Loucy (cell line): ENCODE results near the gene SMTNL2.
"Not testable (repeated sequence)": the region's sequence is repeated elsewhere in the genome, so short reads cannot be mapped to it uniquely, and the experiment has no call there.

Experiments
- H2AFZ ChIP-seq: fragments of 200-600 bp; sonication (generic); 2 replicates; pipeline ENCODE4 v1.6.0; 2016; ENCODE audit warnings: antibody characterized with exemption, mild to moderate bottlenecking, low read length, moderate library complexity
- H3F3A ChIP-seq: fragments of 200-600 bp; 2 replicates; pipeline ENCODE4 v1.6.0; 2016; ENCODE audit warnings: antibody characterized with exemption, low read depth, mild to moderate bottlenecking
- H3K27me3 ChIP-seq: fragments of 200-600 bp; sonication (generic); 2 replicates; pipeline ENCODE4 v1.6.1; 2014; ENCODE audit warnings: low read length, mild to moderate bottlenecking; ENCODE audit not compliant: insufficient read depth, poor library complexity, severe bottlenecking
- H3K36me3 ChIP-seq: fragments of 200-600 bp; sonication (generic); 2 replicates; pipeline ENCODE4 v1.6.1; 2016; ENCODE audit warnings: low read length; ENCODE audit not compliant: insufficient read depth
- H3K4me1 ChIP-seq: fragments of 200-600 bp; sonication (generic); 2 replicates; pipeline ENCODE4 v1.5.1; 2014; ENCODE audit warnings: low read length, mild to moderate bottlenecking; ENCODE audit not compliant: insufficient read depth, poor library complexity, severe bottlenecking
- H3K4me2 ChIP-seq: fragments of 200-600 bp; sonication (generic); 2 replicates; pipeline ENCODE4 v1.6.0; 2014; ENCODE audit warnings: antibody characterized with exemption, low read length, low read depth, mild to moderate bottlenecking; ENCODE audit not compliant: poor library complexity, severe bottlenecking
- H3K4me3 ChIP-seq: fragments of 200-600 bp; sonication (generic); 2 replicates; pipeline ENCODE4 v1.5.1; 2014; ENCODE audit warnings: low read length, mild to moderate bottlenecking, mixed read lengths; ENCODE audit not compliant: poor library complexity, severe bottlenecking
- H3K79me2 ChIP-seq: fragments of 200-600 bp; sonication (generic); 2 replicates; pipeline ENCODE4 v1.6.1; 2014; ENCODE audit warnings: low read length; ENCODE audit not compliant: insufficient read depth
- H3K9ac ChIP-seq: fragments of 200-600 bp; sonication (generic); 2 replicates; pipeline ENCODE4 v1.6.0; 2014; ENCODE audit warnings: mild to moderate bottlenecking, low read depth, low read length, moderate library complexity; ENCODE audit not compliant: poor library complexity, severe bottlenecking
- H3K9me2 ChIP-seq: fragments of 200-600 bp; sonication (generic); replicated peaks from 2 replicates; pipeline ENCODE4 v1.6.1; 2016; ENCODE audit warnings: low read depth, low read length, mixed read lengths
- H3K9me3 ChIP-seq: fragments of 200-600 bp; sonication (generic); 2 replicates; pipeline ENCODE4 v1.6.1; 2014; ENCODE audit warnings: mild to moderate bottlenecking, antibody characterized with exemption, low read length, low read depth; ENCODE audit not compliant: insufficient read depth
- H4K20me1 ChIP-seq: fragments of 200-600 bp; sonication (generic); 2 replicates; pipeline ENCODE4 v1.6.0; 2014; ENCODE audit warnings: antibody characterized with exemption, low read length, mild to moderate bottlenecking; ENCODE audit not compliant: insufficient read depth, poor library complexity, severe bottlenecking
- EZH2phosphoT487 ChIP-seq: fragments of 200-600 bp; IDR thresholded peaks from 2 replicates; pipeline ENCODE4 v1.6.1; 2018; ENCODE audit warnings: antibody characterized with exemption, mild to moderate bottlenecking, moderate library complexity, borderline replicate concordance
- TF ChIP-seq, protein P1 (sequence below): fragments of 200-600 bp; sonication (generic); conservative IDR thresholded peaks from 2 replicates; pipeline ENCODE4 v1.5.1; 2014; ENCODE audit warnings: mild to moderate bottlenecking, antibody characterized with exemption, low read length

Gene SMTNL2

GRCh38 chr17:4602041-4602440 is 17.7 kb downstream of the SMTNL2 start:
- H3K9me2 ChIP-seq, result no peaks in the 10 kb centered on the region
- H3K9ac ChIP-seq, result no peak overlapping the region
- H4K20me1 ChIP-seq, result no peaks in the 10 kb centered on the region
- no peaks in the 10 kb centered on the region for H3F3A ChIP-seq
- H2AFZ ChIP-seq, result no peak overlapping the region
- no peaks in the 10 kb centered on the region for H3K36me3 ChIP-seq
- no peaks in the 10 kb centered on the region for H3K79me2 ChIP-seq
- H3K27me3 ChIP-seq, result no peaks in the 10 kb centered on the region
- TF ChIP-seq EZH2phosphoT487, result no peak
- TF ChIP-seq, protein P1, sequence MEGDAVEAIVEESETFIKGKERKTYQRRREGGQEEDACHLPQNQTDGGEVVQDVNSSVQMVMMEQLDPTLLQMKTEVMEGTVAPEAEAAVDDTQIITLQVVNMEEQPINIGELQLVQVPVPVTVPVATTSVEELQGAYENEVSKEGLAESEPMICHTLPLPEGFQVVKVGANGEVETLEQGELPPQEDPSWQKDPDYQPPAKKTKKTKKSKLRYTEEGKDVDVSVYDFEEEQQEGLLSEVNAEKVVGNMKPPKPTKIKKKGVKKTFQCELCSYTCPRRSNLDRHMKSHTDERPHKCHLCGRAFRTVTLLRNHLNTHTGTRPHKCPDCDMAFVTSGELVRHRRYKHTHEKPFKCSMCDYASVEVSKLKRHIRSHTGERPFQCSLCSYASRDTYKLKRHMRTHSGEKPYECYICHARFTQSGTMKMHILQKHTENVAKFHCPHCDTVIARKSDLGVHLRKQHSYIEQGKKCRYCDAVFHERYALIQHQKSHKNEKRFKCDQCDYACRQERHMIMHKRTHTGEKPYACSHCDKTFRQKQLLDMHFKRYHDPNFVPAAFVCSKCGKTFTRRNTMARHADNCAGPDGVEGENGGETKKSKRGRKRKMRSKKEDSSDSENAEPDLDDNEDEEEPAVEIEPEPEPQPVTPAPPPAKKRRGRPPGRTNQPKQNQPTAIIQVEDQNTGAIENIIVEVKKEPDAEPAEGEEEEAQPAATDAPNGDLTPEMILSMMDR, result no peak
- H3K4me3 ChIP-seq, result no peak overlapping the region
- no peak overlapping the region for H3K4me2 ChIP-seq
- no peaks in the 10 kb centered on the region for H3K9me3 ChIP-seq
- no peaks in the 10 kb centered on the region for H3K4me1 ChIP-seq

GRCh38 chr17:4604111-4604644 is 19.8 kb downstream of the SMTNL2 start:
- H3K9me2 ChIP-seq, result no peaks in the 10 kb centered on the region
- TF ChIP-seq EZH2phosphoT487, result no peak
- TF ChIP-seq, protein P1, result no peak
- H3K4me3 ChIP-seq, result no peak overlapping the region
- H3K36me3 ChIP-seq, result no peaks in the 10 kb centered on the region
- no peaks in the 10 kb centered on the region for H4K20me1 ChIP-seq
- no peaks in the 10 kb centered on the region for H3K9me3 ChIP-seq
- H3F3A ChIP-seq, result no peaks in the 10 kb centered on the region
- no peak overlapping the region for H2AFZ ChIP-seq
- H3K9ac ChIP-seq, result no peak overlapping the region
- no peaks in the 10 kb centered on the region for H3K4me1 ChIP-seq
- H3K4me2 ChIP-seq, result no peak overlapping the region
- no peaks in the 10 kb centered on the region for H3K27me3 ChIP-seq
- H3K79me2 ChIP-seq, result no peaks in the 10 kb centered on the region

DNA sequence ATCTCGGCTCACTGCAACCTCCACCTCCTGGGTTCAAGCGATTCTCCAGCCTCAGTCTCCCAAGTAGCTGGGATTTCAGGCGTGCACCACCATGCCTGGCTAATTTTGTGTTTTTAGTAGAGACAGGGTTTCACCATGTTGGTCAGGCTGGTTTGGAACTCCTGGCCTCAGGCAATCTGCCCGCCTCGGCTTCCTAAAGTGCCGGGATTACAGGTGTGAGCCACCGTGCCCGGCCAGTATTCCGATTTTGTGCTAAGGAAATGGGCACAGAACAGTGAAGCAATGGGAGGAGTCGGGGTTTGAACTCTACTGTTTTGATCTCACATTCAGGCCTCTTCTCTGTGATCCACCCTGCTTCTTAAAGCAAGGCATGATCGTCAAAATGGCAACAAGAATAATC is 20.4 kb downstream of the SMTNL2 start:
- not testable (repeated sequence) for H3K9ac ChIP-seq, H4K20me1 ChIP-seq, H3F3A ChIP-seq, H3K27me3 ChIP-seq, H3K4me1 ChIP-seq, H3K36me3 ChIP-seq, H2AFZ ChIP-seq, H3K79me2 ChIP-seq, H3K9me3 ChIP-seq, H3K9me2 ChIP-seq, H3K4me3 ChIP-seq, H3K4me2 ChIP-seq

GRCh38 chr17:4605826-4606225 is 21.5 kb downstream of the SMTNL2 start:
- Histone ChIP-seq H3K4me2 (no peak overlapping the region), H2AFZ (no peak overlapping the region), H3K79me2 (no peaks in the 10 kb centered on the region), H3K4me1 (no peaks in the 10 kb centered on the region), H3K9me3 (no peaks in the 10 kb centered on the region), H4K20me1 (no peaks in the 10 kb centered on the region), H3K27me3 (no peaks in the 10 kb centered on the region), H3K9ac (no peak overlapping the region), H3K4me3 (no peak overlapping the region), H3K9me2 (no peaks in the 10 kb centered on the region), H3K36me3 (no peaks in the 10 kb centered on the region), H3F3A (no peaks in the 10 kb centered on the region)
- TF ChIP-seq, protein P1, result no peak
- TF ChIP-seq EZH2phosphoT487, result no peak
